ENCODE data around the gene CYP27C1. TPM values are rescaled to one million over a fixed set of nuclear protein-coding genes. Genes with fewer than 3 reads are reported as not detected.

Gene CYP27C1
- total and polyA plus RNA-seq, 4 donors: 0.02 to 0.14 (median 0.07) TPM

DNA sequence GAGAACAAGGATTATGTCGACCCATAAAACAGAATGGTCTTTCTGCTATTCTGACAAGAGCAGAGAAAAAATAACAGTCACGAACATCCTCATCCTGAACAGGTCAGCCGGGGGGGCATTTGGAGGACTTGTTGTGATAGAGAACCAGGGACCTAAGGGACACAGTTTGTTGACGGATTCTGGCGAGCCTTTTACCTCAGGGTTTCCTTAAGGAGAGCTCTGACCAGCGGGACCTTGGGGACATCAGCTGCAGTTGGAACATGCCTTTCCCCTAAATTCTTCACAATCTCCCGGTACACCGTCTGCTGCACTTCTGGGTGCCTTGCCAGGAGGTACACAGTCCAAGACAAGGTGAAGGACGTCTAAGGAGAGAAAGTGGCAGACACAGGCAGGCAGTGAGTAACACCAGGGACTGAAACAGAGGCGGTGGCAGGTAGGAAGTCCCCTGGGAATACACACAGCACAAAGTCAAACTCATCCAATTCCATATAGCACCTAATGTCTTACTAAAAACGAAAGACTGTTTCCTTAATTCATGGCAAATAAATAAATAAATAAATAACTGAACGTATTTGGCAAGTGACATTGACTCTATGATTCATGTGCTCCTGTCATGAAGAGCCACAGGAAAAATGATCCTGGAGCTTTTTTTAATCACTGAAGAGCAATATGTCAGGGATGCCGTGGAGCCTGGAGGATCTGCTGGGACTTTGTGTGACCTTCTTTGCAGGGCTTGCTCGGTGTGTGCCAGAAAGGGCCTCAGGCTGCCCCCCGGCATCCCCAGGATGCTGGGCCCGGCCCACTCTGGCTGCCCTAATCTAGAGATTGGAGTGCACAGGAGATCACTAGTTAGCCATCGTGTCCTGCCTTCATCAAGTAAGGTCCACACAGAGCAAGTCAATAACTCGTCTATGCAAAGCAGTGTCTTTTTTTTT, 24.7 kb downstream of the CYP27C1 start:
- Histone ChIP-seq H3K9ac (ENCODE audit: low read depth in 1 of 2, low read length in 2 of 2) (no peak overlapping the region), H3K27me3 (ENCODE audit: control insufficient read depth in 4 of 4, insufficient read depth in 4 of 4, low read length in 3 of 4) (no peaks in the 10 kb centered on the region), H3K36me3 (ENCODE audit: control insufficient read depth in 4 of 4, insufficient read depth in 3 of 4, low read depth in 1 of 4, low read length in 3 of 4) (no peaks in the 10 kb centered on the region), H3K27ac (ENCODE audit: low read depth in 1 of 2, low read length in 2 of 2) (no peak overlapping the region), H3K4me1 (ENCODE audit: control insufficient read depth in 4 of 4, insufficient read depth in 4 of 4, low read length in 3 of 4) (peaks cover 6 to 35% (median 25%) of the 10 kb centered on the region in 4 donors), H3K9me3 (ENCODE audit: control insufficient read depth in 4 of 4, low read length in 3 of 4) (no peaks in the 10 kb centered on the region), H3K4me3 (ENCODE audit: low read depth in 1 of 3, low read length in 3 of 3) (no peak overlapping the region)
- no peak for DNase-seq (ENCODE audit: low spot score)
- 80% methylated on average over 18 of the region's 18 CpGs for WGBS
- TF ChIP-seq YY1 (IDR thresholded peaks at IDR 0.05): no peak
- TF ChIP-seq NR2F2 (IDR thresholded peaks at IDR 0.05): no peak
- TF ChIP-seq CTCF (IDR thresholded peaks at IDR 0.05; ENCODE audit: low read depth, low read length, missing input control): no peak
- no peak for TF ChIP-seq FOXA1 (IDR thresholded peaks at IDR 0.05)
- no peak for TF ChIP-seq HNF4G (IDR thresholded peaks at IDR 0.05)
- no peak for TF ChIP-seq FOXA2 (IDR thresholded peaks at IDR 0.05)

- Histone ChIP-seq H3K36me3 (ENCODE audit: control insufficient read depth in 4 of 4, insufficient read depth in 3 of 4, low read depth in 1 of 4, low read length in 3 of 4) (no peaks in the 10 kb centered on the region), H3K9me3 (ENCODE audit: control insufficient read depth in 4 of 4, low read length in 3 of 4) (no peaks in the 10 kb centered on the region), H3K9ac (ENCODE audit: low read depth in 1 of 2, low read length in 2 of 2) (peak overlapping the region in 1 of 2 donors; percentile 36), H3K27me3 (ENCODE audit: control insufficient read depth in 4 of 4, insufficient read depth in 4 of 4, low read length in 3 of 4) (no peaks in the 10 kb centered on the region), H3K4me3 (ENCODE audit: low read depth in 1 of 3, low read length in 3 of 3) (no peak overlapping the region), H3K27ac (ENCODE audit: low read depth in 1 of 2, low read length in 2 of 2) (peak overlapping the region; percentile 53 to 77), H3K4me1 (ENCODE audit: control insufficient read depth in 4 of 4, insufficient read depth in 4 of 4, low read length in 3 of 4) (peaks cover 6 to 35% (median 25%) of the 10 kb centered on the region in 4 donors)
- no peak for DNase-seq (ENCODE audit: low spot score)
- 26% methylated on average over 6 of the region's 6 CpGs for WGBS
- TF ChIP-seq NR2F2 (IDR thresholded peaks at IDR 0.05) (peak; percentile 70), SP1 (IDR thresholded peaks at IDR 0.05) (peak; percentile 90), CTCF (IDR thresholded peaks at IDR 0.05; ENCODE audit: low read depth, low read length, missing input control) (no peak), ZBTB33 (IDR thresholded peaks at IDR 0.05) (peak; percentile 61), GABPA (IDR thresholded peaks at IDR 0.05 in 1 of 2, conservative IDR thresholded peaks at IDR 0.05 in 1 of 2) (no peak), TAF1 (conservative IDR thresholded peaks at IDR 0.05) (peak; percentile 47), FOXA2 (IDR thresholded peaks at IDR 0.05) (peak; percentile 28), HNF4G (IDR thresholded peaks at IDR 0.05) (peak; percentile 26), EGR1 (IDR thresholded peaks at IDR 0.05; ENCODE audit: low read depth in 2 of 2) (peak in 1 of 2 donors; percentile 38), JUND (IDR thresholded peaks at IDR 0.05) (peak; percentile 38 to 75), YY1 (IDR thresholded peaks at IDR 0.05) (peak; percentile 49), RXRA (IDR thresholded peaks at IDR 0.05) (peak; percentile 97 to 98), MAX (IDR thresholded peaks at IDR 0.05) (peak; percentile 74), RAD21 (IDR thresholded peaks at IDR 0.05) (peak; percentile 44 to 45), ATF3 (IDR thresholded peaks at IDR 0.05) (peak; percentile 40), HNF4A (conservative IDR thresholded peaks at IDR 0.05) (peak; percentile 84 to 86), FOXA1 (IDR thresholded peaks at IDR 0.05) (no peak)
- TF ChIP-seq, protein P1, sequence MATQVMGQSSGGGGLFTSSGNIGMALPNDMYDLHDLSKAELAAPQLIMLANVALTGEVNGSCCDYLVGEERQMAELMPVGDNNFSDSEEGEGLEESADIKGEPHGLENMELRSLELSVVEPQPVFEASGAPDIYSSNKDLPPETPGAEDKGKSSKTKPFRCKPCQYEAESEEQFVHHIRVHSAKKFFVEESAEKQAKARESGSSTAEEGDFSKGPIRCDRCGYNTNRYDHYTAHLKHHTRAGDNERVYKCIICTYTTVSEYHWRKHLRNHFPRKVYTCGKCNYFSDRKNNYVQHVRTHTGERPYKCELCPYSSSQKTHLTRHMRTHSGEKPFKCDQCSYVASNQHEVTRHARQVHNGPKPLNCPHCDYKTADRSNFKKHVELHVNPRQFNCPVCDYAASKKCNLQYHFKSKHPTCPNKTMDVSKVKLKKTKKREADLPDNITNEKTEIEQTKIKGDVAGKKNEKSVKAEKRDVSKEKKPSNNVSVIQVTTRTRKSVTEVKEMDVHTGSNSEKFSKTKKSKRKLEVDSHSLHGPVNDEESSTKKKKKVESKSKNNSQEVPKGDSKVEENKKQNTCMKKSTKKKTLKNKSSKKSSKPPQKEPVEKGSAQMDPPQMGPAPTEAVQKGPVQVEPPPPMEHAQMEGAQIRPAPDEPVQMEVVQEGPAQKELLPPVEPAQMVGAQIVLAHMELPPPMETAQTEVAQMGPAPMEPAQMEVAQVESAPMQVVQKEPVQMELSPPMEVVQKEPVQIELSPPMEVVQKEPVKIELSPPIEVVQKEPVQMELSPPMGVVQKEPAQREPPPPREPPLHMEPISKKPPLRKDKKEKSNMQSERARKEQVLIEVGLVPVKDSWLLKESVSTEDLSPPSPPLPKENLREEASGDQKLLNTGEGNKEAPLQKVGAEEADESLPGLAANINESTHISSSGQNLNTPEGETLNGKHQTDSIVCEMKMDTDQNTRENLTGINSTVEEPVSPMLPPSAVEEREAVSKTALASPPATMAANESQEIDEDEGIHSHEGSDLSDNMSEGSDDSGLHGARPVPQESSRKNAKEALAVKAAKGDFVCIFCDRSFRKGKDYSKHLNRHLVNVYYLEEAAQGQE (IDR thresholded peaks at IDR 0.05): peak; percentile 45
Measured at GRCh38 chr2:127194447-127194846, 25.7 kb downstream of the CYP27C1 start.

Data from liver (tissue), 9 donors.